ENCODE measurements around the gene AP2A2. TPM values are rescaled to one million over a fixed set of nuclear protein-coding genes. Genes with fewer than 3 reads are reported as not detected.

AP2A2 gene
- total and polyA plus RNA-seq, 11 donors: 20.4 to 71.4 (median 36.5) TPM

DNA sequence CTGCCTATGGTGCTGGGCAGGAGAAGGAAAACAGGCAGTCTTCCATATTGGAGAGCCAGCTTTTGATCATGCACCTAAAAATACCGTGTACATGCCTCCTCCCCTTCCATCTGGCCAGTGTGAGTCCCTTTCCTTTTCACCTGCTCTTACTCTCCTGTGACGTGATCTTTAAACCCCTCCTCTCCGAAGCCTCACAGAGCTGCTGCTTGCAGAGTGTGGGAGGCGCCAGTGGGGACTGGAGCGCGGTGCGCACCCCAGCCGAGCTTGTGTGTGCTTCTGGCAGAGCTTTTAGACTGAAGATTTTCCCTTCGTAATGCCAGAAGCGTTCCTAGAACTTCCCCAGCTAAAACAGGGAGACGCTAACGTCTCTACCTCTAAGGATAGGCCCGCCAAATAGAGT, 81.1 kb downstream of the AP2A2 start:
- peak overlapping the region in 5 of 12 donors; percentile 1 to 48 (median 17) for H3K27ac ChIP-seq
- peaks cover 0 to 14% (median 0%) of the 10 kb centered on the region in 12 donors for H3K4me1 ChIP-seq
- peak; percentile 47 to 86 (median 76) for ATAC-seq
- intact Hi-C loops (cut with DNase I): no loop called here
- H3K27me3 ChIP-seq: no peaks in the 10 kb centered on the region
- H3K4me3 ChIP-seq: no peak overlapping the region
- TF ChIP-seq, protein P1, sequence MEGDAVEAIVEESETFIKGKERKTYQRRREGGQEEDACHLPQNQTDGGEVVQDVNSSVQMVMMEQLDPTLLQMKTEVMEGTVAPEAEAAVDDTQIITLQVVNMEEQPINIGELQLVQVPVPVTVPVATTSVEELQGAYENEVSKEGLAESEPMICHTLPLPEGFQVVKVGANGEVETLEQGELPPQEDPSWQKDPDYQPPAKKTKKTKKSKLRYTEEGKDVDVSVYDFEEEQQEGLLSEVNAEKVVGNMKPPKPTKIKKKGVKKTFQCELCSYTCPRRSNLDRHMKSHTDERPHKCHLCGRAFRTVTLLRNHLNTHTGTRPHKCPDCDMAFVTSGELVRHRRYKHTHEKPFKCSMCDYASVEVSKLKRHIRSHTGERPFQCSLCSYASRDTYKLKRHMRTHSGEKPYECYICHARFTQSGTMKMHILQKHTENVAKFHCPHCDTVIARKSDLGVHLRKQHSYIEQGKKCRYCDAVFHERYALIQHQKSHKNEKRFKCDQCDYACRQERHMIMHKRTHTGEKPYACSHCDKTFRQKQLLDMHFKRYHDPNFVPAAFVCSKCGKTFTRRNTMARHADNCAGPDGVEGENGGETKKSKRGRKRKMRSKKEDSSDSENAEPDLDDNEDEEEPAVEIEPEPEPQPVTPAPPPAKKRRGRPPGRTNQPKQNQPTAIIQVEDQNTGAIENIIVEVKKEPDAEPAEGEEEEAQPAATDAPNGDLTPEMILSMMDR (IDR thresholded peaks at IDR 0.05): no peak
- TF ChIP-seq POLR2A (IDR thresholded peaks at IDR 0.05): no peak
- H3K9me3 ChIP-seq: no peaks in the 10 kb centered on the region
- H3K36me3 ChIP-seq: peaks cover 9 to 100% (median 86%) of the 10 kb centered on the region in 9 donors
- DNase-seq: no peak
- WGBS, 4 donors: 69 to 86% (median 78%) methylated on average over 13 of the region's 13 CpGs

DNA sequence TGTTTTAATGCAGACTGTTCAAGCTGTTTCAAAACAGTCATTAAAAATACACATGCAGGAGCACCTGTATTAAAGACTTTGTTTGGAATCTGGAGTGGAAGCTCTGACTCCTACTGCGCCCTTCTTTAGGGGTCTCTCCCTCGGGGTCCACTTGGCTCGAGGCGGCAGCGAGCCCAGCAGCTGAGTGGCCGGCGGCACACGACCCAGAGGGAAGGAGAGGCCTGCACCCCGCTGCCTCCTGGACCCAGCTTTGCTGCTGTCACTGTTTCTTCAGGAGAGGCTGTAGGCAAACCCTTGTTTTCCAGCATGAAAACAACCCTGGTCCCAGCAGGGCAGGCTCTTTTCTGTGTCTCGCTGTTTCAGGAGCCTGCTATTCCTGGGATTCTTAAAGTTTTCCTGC, 81.6 kb downstream of the AP2A2 start:
- Histone ChIP-seq H3K36me3 (peaks cover 9 to 100% (median 86%) of the 10 kb centered on the region in 9 donors), H3K27me3 (no peaks in the 10 kb centered on the region), H3K4me3 (no peak overlapping the region), H3K4me1 (peaks cover 0 to 14% (median 0%) of the 10 kb centered on the region in 12 donors), H3K9me3 (no peaks in the 10 kb centered on the region), H3K27ac (peak overlapping the region in 2 of 12 donors; percentile 8 to 48)
- ATAC-seq: no peak
- TF ChIP-seq, protein P1 (IDR thresholded peaks at IDR 0.05): no peak
- TF ChIP-seq POLR2A (IDR thresholded peaks at IDR 0.05): no peak
- DNase-seq: no peak
- intact Hi-C loops (cut with DNase I): no loop called here
- 94 to 99% (median 95%) methylated on average over 10 of the region's 10 CpGs for WGBS, 4 donors

DNA sequence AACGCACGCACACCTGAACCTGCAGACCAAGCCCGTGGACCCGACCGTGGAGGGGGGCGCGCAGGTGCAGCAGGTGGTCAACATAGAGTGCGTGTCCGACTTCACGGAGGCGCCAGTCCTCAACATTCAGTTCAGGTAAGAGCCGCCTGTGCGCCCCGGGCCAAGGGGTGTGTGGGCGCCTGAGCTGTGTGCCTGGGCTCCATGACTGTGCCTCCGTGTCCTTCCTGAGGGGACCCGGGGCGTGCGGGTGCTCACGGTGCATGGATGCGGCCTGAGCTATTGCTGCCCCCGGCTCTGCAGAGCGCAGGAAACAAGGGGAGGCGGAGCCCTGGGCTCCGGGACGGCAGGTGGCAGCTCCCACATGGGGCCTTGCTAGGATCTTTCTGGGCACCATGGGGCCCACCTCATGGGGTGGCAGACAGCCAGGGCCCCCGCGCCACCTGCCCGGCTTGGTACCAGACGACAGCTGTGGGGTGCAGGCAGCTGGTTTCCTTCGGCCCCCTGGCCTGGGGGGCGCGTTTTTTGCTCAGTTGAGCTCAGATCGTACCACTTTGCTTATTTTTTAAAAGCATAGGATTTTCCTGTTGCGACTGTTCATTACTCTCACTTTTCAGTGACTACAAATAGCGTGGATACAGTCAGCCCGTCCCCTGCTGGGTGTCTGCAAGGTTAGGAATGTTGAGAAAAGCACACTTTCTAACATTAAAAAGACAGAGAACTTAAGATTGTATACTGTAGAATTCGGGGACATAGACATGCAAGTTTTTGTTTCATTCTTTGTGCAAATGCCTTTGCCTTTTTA, 82.5 kb downstream of the AP2A2 start:
- intact Hi-C loops (cut with DNase I): no loop called here
- H3K27me3 ChIP-seq: no peaks in the 10 kb centered on the region
- TF ChIP-seq, protein P1 (IDR thresholded peaks at IDR 0.05): no peak
- no peak for TF ChIP-seq POLR2A (IDR thresholded peaks at IDR 0.05)
- DNase-seq (no peak), ATAC-seq (no peak)
- no peak overlapping the region for H3K4me3 ChIP-seq
- WGBS, 4 donors: 93 to 95% (median 94%) methylated on average over 20 to 38 of the region's 38 CpGs
- peaks cover 9 to 100% (median 77%) of the 10 kb centered on the region in 9 donors for H3K36me3 ChIP-seq
- H3K27ac ChIP-seq: no peak overlapping the region
- H3K9me3 ChIP-seq: no peaks in the 10 kb centered on the region
- peaks cover 0 to 14% (median 0%) of the 10 kb centered on the region in 12 donors for H3K4me1 ChIP-seq

DNA sequence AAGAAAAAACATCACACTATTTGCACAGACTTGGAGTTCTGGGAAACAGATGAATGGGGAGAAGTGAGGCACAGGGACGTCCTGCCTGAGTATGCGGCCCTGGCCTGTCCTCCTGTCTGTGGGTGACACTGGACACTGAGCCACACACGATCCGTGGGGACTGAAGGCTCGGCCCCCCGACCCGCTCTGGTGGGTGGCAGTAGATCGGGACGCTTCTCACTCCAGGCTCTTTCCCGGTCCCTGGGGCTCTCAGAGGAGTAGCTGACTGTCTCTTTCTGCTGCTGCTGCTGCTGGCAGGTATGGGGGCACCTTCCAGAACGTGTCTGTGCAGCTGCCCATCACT, 83.1 kb downstream of the AP2A2 start:
- 91 to 92% (median 91%) methylated on average over 11 of the region's 11 CpGs for WGBS, 4 donors
- no peak overlapping the region for H3K27ac ChIP-seq
- H3K4me1 ChIP-seq: peaks cover 0 to 14% (median 0%) of the 10 kb centered on the region in 12 donors
- H3K27me3 ChIP-seq: no peaks in the 10 kb centered on the region
- TF ChIP-seq, protein P1 (IDR thresholded peaks at IDR 0.05): no peak
- TF ChIP-seq POLR2A (IDR thresholded peaks at IDR 0.05): no peak
- intact Hi-C loops (cut with DNase I): no loop called here
- no peaks in the 10 kb centered on the region for H3K9me3 ChIP-seq
- H3K4me3 ChIP-seq: no peak overlapping the region
- H3K36me3 ChIP-seq: peaks cover 9 to 100% (median 71%) of the 10 kb centered on the region in 9 donors
- ATAC-seq: no peak
- DNase-seq: no peak
